PC-9 (cell line): ENCODE measurements around the gene PLPP6.

ENCODE experiments used
- CTCF ChIP-seq: fragments of 200-600 bp; sonication (generic); conservative IDR thresholded peaks from 2 replicates; pipeline ENCODE4 v1.6.1; 2017; ENCODE audit warnings: mixed run types, antibody characterized with exemption, mild to moderate bottlenecking, moderate library complexity
- EZH2 ChIP-seq: fragments of 200-600 bp; sonication (generic); IDR thresholded peaks from 2 replicates; pipeline ENCODE4 v1.8.0; 2017; ENCODE audit warnings: antibody characterized with exemption, low read depth

GRCh38 chr9:4668604-4669003, 6.5 kb downstream of the PLPP6 start:
- no peak for TF ChIP-seq CTCF
- TF ChIP-seq EZH2 = no peak
